Parathyroid adenoma (tissue), 2 donors: ENCODE data around the gene CTBP2.

Experiments used
- H2AFZ ChIP-seq: fragments of 300-600 bp; sonication (generic); one replicate; pipeline ENCODE4 v1.7.0; 2017; ENCODE audit warnings: antibody characterized with exemption, mild to moderate bottlenecking
- H3K27ac ChIP-seq: fragments of 300-600 bp; sonication (generic); one replicate; pipeline ENCODE4 v1.7.0; 2017
- H3K27me3 ChIP-seq: fragments of 300-600 bp; sonication (generic); one replicate; pipeline ENCODE4 v1.7.0; 2017; ENCODE audit warnings: low read length; ENCODE audit not compliant: control insufficient read depth, insufficient read depth
- H3K36me3 ChIP-seq: fragments of 300-600 bp; sonication (generic); one replicate; pipeline ENCODE4 v1.7.0; 2017; ENCODE audit warnings: low read length; ENCODE audit not compliant: control insufficient read depth, insufficient read depth
- H3K4me1 ChIP-seq: fragments of 300-600 bp; sonication (generic); one replicate; pipeline ENCODE4 v1.7.0; 2017; ENCODE audit warnings: control low read depth
- H3K4me2 ChIP-seq: fragments of 300-600 bp; sonication (generic); one replicate; pipeline ENCODE4 v1.7.0; 2017; ENCODE audit warnings: low read length
- H3K4me3 ChIP-seq: fragments of 300-600 bp; sonication (generic); one replicate; pipeline ENCODE4 v1.7.0; 2017; ENCODE audit warnings: low read depth, low read length
- H3K79me2 ChIP-seq: fragments of 300-600 bp; sonication (generic); one replicate; pipeline ENCODE4 v1.7.0; 2017; ENCODE audit warnings: control low read depth
- H3K9ac ChIP-seq: fragments of 300-600 bp; sonication (generic); one replicate; pipeline ENCODE4 v1.7.0; 2017; ENCODE audit warnings: mild to moderate bottlenecking
- H3K9me3 ChIP-seq: fragments of 300-600 bp; sonication (generic); one replicate; pipeline ENCODE4 v1.7.0; 2017; ENCODE audit warnings: low read length; ENCODE audit not compliant: control insufficient read depth
- TF ChIP-seq, protein P1 (sequence below): fragments of 300-600 bp; sonication (generic); IDR thresholded peaks from one replicate; pipeline ENCODE4 v1.7.0; 2017; ENCODE audit warnings: antibody characterized with exemption, mild to moderate bottlenecking
- donor health status: primary hyperparathyroidism.

Gene CTBP2

DNA sequence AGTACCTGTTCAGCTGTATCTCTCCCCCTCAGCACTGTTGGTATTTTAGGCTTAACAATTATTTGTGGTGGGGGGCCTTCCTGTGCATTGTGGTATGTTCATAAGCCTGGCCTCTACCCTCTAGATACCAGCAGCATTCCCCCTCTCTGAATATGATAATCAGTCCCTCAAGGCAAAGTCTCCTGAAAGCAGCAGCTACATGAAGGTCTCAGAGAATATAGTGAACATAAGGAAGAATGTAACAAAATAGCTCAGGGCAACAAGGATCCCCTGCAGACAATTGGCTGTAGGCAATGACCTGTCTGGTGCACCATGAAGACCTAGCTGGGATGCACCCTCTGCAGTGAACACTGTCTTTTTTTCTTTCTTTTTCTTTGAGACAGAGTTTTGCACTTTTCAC is 86.4 kb downstream of the CTBP2 start:
- Histone ChIP-seq H3K9me3 (no peaks in the 10 kb centered on the region), H3K4me1 (no peaks in the 10 kb centered on the region), H3K4me3 (no peak overlapping the region), H3K79me2 (peaks cover 47% of the 10 kb centered on the region), H3K4me2 (no peak overlapping the region), H3K27ac (no peak overlapping the region), H2AFZ (no peak overlapping the region), H3K36me3 (no peaks in the 10 kb centered on the region), H3K27me3 (no peaks in the 10 kb centered on the region), H3K9ac (no peak overlapping the region)
- TF ChIP-seq, protein P1, sequence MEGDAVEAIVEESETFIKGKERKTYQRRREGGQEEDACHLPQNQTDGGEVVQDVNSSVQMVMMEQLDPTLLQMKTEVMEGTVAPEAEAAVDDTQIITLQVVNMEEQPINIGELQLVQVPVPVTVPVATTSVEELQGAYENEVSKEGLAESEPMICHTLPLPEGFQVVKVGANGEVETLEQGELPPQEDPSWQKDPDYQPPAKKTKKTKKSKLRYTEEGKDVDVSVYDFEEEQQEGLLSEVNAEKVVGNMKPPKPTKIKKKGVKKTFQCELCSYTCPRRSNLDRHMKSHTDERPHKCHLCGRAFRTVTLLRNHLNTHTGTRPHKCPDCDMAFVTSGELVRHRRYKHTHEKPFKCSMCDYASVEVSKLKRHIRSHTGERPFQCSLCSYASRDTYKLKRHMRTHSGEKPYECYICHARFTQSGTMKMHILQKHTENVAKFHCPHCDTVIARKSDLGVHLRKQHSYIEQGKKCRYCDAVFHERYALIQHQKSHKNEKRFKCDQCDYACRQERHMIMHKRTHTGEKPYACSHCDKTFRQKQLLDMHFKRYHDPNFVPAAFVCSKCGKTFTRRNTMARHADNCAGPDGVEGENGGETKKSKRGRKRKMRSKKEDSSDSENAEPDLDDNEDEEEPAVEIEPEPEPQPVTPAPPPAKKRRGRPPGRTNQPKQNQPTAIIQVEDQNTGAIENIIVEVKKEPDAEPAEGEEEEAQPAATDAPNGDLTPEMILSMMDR = no peak

DNA sequence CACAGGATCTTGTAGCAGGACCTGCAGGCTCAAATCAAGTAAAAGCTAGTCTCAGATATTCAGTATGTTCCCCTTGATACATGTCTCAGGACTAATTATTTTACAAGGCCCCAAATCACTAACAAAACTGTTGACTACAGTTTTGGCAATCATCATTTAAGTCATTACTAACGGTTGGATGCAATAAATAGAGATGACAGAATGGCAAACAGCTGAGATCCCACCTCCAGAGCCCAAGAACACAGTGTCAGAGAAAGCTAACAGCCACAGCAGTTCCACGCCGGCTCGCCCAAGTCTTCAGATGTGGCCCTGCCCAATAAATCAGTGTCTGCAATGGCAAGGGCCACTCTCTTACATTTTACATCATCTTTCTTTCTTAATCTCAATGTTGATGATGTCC is 87.6 kb downstream of the CTBP2 start:
- H3K9me3 ChIP-seq = no peaks in the 10 kb centered on the region
- H3K36me3 ChIP-seq = no peaks in the 10 kb centered on the region
- H2AFZ ChIP-seq = no peak overlapping the region
- no peak overlapping the region for H3K9ac ChIP-seq
- TF ChIP-seq, protein P1 = no peak
- H3K79me2 ChIP-seq = peaks cover 48% of the 10 kb centered on the region
- no peak overlapping the region for H3K27ac ChIP-seq
- H3K4me2 ChIP-seq = no peak overlapping the region
- H3K4me3 ChIP-seq = no peak overlapping the region
- no peaks in the 10 kb centered on the region for H3K4me1 ChIP-seq
- no peaks in the 10 kb centered on the region for H3K27me3 ChIP-seq

DNA sequence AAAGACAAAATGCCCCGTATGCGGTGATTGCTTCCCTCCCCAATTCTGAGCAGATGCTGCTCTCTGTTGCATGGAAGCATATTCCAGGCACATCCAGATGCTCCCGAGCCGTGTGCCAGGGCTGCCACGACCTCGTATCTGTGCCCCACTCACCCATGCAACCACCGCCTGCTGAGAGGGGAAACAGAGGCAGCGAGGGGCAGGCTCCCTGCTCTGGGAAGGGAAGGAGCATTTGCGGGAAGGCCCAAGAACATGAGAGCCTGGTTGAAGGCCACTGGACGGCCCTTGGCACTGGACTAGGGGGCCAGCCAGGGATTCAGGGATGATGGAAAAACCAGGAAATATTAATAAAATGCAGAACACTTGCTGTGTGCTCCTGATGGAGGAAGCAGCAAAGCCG is 89.4 kb downstream of the CTBP2 start:
- no peak overlapping the region for H2AFZ ChIP-seq
- no peak overlapping the region for H3K9ac ChIP-seq
- peaks cover 14% of the 10 kb centered on the region for H3K4me1 ChIP-seq
- H3K36me3 ChIP-seq = no peaks in the 10 kb centered on the region
- H3K79me2 ChIP-seq = peaks cover 40% of the 10 kb centered on the region
- no peak overlapping the region for H3K4me3 ChIP-seq
- H3K27ac ChIP-seq = no peak overlapping the region
- TF ChIP-seq, protein P1 = no peak
- H3K9me3 ChIP-seq = no peaks in the 10 kb centered on the region
- no peak overlapping the region for H3K4me2 ChIP-seq
- no peaks in the 10 kb centered on the region for H3K27me3 ChIP-seq

DNA sequence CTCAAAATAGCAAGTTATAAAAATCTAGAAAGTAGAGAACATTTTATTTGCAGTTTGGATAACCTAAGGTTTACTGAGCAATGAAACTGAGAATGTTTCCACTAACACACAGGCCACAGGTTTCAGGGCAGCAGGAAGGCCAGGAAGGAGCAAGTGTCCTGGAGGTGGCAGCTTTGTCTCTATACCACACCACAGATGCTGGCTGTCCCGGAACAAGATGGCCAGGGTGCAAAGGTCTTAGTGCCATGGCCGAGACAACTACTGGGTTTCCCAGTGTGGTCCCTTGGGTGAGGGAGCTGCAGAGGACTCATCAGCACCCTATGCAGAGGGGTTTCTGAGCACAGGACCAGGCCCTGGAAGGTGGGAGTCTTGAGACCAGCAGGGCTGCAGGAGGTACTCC is 92.0 kb downstream of the CTBP2 start:
- no peaks in the 10 kb centered on the region for H3K9me3 ChIP-seq
- no peak overlapping the region for H3K27ac ChIP-seq
- no peak overlapping the region for H3K4me2 ChIP-seq
- H2AFZ ChIP-seq = no peak overlapping the region
- H3K79me2 ChIP-seq = peaks cover 27% of the 10 kb centered on the region
- H3K36me3 ChIP-seq = no peaks in the 10 kb centered on the region
- H3K4me3 ChIP-seq = no peak overlapping the region
- H3K27me3 ChIP-seq = no peaks in the 10 kb centered on the region
- TF ChIP-seq, protein P1 = no peak
- peaks cover 33% of the 10 kb centered on the region for H3K4me1 ChIP-seq
- H3K9ac ChIP-seq = no peak overlapping the region

DNA sequence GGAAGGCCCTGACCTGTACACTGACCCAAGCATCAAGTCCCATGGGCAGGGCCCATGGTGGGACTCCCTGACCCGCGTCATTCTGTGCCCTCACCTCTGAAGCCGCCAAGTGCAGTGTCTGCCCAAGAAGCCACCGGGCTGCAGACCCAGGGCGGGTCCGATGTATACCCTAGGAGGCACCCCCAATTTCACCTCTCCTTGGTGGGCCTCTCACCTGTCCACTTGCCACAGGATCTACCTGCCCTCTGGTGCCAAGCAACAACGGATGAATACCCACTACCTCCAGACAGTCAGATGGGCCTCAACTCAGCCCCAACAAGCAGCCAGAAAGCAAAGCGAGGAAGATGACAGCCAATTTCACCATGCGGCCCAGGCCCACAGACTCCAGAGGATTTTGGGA is 92.6 kb downstream of the CTBP2 start:
- Histone ChIP-seq H3K79me2 (peaks cover 21% of the 10 kb centered on the region), H3K9ac (no peak overlapping the region), H3K4me3 (no peak overlapping the region), H3K36me3 (no peaks in the 10 kb centered on the region), H3K9me3 (no peaks in the 10 kb centered on the region), H3K27me3 (no peaks in the 10 kb centered on the region), H3K4me1 (peaks cover 33% of the 10 kb centered on the region), H3K27ac (no peak overlapping the region), H3K4me2 (no peak overlapping the region), H2AFZ (no peak overlapping the region)
- TF ChIP-seq, protein P1 = no peak
